Measurements from ENCODE around the gene ZNF655. TPM values are rescaled to one million over a fixed set of nuclear protein-coding genes. Genes with fewer than 3 reads are reported as not detected.

The ZNF655 gene
- total RNA-seq, 6 donors from 2014 or later = 57.3 to 202 (median 137) TPM

DNA sequence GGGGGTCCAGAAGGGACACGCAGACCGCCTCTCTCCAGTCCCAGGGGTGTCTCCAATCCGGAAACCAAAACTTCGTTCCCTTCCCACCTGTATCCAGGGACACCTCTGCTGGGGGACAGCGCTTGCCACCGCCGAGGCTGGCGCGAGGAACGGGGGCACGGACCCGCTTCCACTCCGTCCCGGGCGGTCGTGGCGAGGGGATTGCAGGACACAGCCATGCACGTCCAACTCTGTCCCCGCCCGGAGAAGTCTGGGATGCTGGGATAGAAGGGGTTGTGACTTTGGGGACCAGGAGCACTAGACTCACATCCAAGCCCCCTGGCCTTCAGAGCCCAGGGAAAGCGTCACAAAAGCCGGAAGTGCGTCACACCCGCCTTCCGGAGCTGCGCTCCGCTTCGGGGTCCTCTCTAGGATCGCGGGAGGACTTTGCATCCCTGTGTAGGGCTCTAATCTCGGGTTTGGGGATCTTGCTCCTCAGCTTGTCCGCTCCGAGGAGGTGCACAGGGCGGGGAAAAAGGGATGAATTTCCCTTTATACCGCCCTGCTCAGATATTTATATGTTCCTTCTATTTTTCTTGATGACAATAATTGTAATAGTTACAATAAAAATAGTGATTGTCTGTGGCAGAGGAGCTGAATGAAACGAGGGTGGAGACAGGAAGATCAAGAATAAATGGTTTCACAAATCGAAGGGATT, 6.5 kb upstream of the ZNF655 start, which contains the start of gene FAM200A:
FAM200A (minus strand) TSS at position 348 of the 697 bp plus-strand sequence. CDS start 3,707 bp downstream, outside the sequence.
- DNase-seq = peak; percentile 90 to 91
- Histone ChIP-seq H3K27ac (peak within 1 kb of the TSS; percentile 79 to 95 (median 86)), H3K27me3 (no peaks in the 10 kb centered on the region), H3K4me3 (peak within 1 kb of the TSS; percentile 79 to 88 (median 82)), H3K36me3 (peaks cover 0 to 26% (median 11%) of the 10 kb centered on the region in 4 donors), H3K4me1 (peaks cover 14 to 26% (median 17%) of the 10 kb centered on the region in 4 donors), H3K9me3 (peaks cover 0 to 6% (median 0%) of the 10 kb centered on the region in 4 donors)
- ATAC-seq (ENCODE audit: low FRiP score in 2 of 2) = peak; percentile 95 to 100
- WGBS, 2 donors = 1% methylated on average over 24 to 28 of the region's 37 CpGs
- TF ChIP-seq POLR2A (IDR thresholded peaks at IDR 0.05) = peak; percentile 42 to 86 (median 58)
- no peak for TF ChIP-seq EP300 (IDR thresholded peaks at IDR 0.05)
- TF ChIP-seq POLR2AphosphoS5 (IDR thresholded peaks at IDR 0.05) = peak; percentile 93 to 98

DNA sequence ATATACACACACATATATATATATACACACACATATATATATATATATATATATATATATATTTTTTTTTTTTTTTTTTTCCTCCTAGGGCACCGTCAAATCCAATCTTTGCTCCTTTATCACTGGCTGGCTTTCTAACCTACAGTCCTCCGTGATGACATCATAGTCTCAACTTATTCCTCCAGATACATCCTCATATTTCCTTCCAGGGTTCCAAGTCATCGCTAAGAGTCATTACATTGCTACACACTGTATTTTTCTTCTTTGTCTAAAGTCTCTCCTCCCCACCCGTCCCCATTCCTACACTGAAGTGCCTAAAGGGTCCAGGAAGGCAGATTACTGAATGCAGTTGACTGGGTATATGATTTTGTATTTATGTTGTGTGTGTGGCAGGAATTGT, 5.4 kb upstream of the ZNF655 start:
- Histone ChIP-seq H3K4me3 (no peak overlapping the region), H3K36me3 (peaks cover 0 to 19% (median 2%) of the 10 kb centered on the region in 4 donors), H3K27me3 (no peaks in the 10 kb centered on the region), H3K9me3 (peaks cover 0 to 2% (median 0%) of the 10 kb centered on the region in 4 donors), H3K4me1 (peaks cover 20 to 36% (median 23%) of the 10 kb centered on the region in 4 donors), H3K27ac (no peak overlapping the region)
- WGBS, 2 donors = 93 to 96% methylated on average over 4 of the region's 4 CpGs
- ATAC-seq (ENCODE audit: low FRiP score in 2 of 2) (no peak), DNase-seq (no peak)
- TF ChIP-seq EP300 (IDR thresholded peaks at IDR 0.05) (no peak), POLR2AphosphoS5 (IDR thresholded peaks at IDR 0.05) (no peak), POLR2A (IDR thresholded peaks at IDR 0.05) (no peak)
- TF ChIP-seq, protein P1, sequence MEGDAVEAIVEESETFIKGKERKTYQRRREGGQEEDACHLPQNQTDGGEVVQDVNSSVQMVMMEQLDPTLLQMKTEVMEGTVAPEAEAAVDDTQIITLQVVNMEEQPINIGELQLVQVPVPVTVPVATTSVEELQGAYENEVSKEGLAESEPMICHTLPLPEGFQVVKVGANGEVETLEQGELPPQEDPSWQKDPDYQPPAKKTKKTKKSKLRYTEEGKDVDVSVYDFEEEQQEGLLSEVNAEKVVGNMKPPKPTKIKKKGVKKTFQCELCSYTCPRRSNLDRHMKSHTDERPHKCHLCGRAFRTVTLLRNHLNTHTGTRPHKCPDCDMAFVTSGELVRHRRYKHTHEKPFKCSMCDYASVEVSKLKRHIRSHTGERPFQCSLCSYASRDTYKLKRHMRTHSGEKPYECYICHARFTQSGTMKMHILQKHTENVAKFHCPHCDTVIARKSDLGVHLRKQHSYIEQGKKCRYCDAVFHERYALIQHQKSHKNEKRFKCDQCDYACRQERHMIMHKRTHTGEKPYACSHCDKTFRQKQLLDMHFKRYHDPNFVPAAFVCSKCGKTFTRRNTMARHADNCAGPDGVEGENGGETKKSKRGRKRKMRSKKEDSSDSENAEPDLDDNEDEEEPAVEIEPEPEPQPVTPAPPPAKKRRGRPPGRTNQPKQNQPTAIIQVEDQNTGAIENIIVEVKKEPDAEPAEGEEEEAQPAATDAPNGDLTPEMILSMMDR (IDR thresholded peaks at IDR 0.05) = no peak

DNA sequence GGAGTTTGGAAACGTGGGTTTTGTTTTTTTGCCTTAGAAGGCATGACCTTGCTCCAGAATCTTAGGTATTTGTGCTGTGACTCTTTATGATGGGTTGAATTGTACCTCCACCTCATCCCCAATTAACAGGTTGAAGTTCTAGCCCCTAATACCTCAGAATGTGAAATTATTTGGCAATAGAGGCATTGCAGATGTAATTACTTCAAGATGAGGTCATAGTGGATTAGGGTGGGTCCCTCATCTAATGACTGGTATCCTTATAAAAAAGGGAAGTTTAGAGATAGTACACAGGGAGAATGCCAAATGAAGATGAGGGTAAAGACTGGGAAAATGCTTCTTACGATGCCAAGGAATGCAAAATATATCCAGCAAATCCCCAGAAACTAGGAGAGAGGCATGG, 3.5 kb upstream of the ZNF655 start:
- WGBS, 2 donors = 86 to 89% methylated on average over 2 of the region's 2 CpGs
- H3K27ac ChIP-seq = no peak overlapping the region
- no peak for DNase-seq

DNA sequence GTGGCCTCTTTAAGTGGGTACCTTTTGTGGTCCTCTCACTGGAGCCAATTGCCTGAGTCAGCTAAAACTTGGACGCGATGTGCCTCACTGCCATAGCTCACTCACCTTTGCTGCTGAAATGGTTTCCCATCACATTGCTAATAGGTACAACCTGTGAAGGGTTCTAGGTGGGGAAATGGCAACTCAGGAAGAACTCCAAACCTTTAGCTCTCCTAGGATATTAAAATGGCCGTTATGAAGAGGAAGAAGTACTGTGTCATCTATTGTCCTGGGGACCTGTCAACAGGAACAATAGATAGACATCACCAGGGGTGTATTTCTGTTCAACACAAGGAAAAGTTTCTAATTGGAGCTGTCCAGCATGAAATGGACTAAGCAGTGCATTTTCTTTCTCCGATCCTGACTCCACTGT, 1.2 kb upstream of the ZNF655 start:
- TF ChIP-seq, protein P1 (IDR thresholded peaks at IDR 0.05) = no peak
- TF ChIP-seq EP300 (IDR thresholded peaks at IDR 0.05) = no peak
- TF ChIP-seq POLR2AphosphoS5 (IDR thresholded peaks at IDR 0.05) = no peak
- no peak for TF ChIP-seq POLR2A (IDR thresholded peaks at IDR 0.05)
- H3K4me3 ChIP-seq = peak overlapping the region in 3 of 4 donors; percentile 80 to 87 (median 81)
- DNase-seq (no peak), ATAC-seq (ENCODE audit: low FRiP score in 2 of 2) (no peak)
- no peaks in the 10 kb centered on the region for H3K27me3 ChIP-seq
- peaks cover 9 to 36% (median 20%) of the 10 kb centered on the region in 4 donors for H3K36me3 ChIP-seq
- 67 to 68% methylated on average over 4 of the region's 4 CpGs for WGBS, 2 donors
- peaks cover 27 to 46% (median 29%) of the 10 kb centered on the region in 4 donors for H3K4me1 ChIP-seq
- peak overlapping the region; percentile 98 to 100 (median 99) for H3K27ac ChIP-seq
- H3K9me3 ChIP-seq = no peaks in the 10 kb centered on the region

More for the DNA sequence above, 3.5 kb upstream of the ZNF655 start:
- Histone ChIP-seq H3K4me3 (no peak overlapping the region), H3K9me3 (no peaks in the 10 kb centered on the region), H3K27me3 (no peaks in the 10 kb centered on the region), H3K36me3 (peaks cover 0 to 15% (median 1%) of the 10 kb centered on the region in 4 donors), H3K4me1 (peaks cover 25 to 45% (median 28%) of the 10 kb centered on the region in 4 donors)
- ATAC-seq (ENCODE audit: low FRiP score in 2 of 2) = no peak
- TF ChIP-seq POLR2AphosphoS5 (IDR thresholded peaks at IDR 0.05) (no peak), EP300 (IDR thresholded peaks at IDR 0.05) (no peak), POLR2A (IDR thresholded peaks at IDR 0.05) (no peak)
- TF ChIP-seq, protein P1 (IDR thresholded peaks at IDR 0.05) = no peak

DNA sequence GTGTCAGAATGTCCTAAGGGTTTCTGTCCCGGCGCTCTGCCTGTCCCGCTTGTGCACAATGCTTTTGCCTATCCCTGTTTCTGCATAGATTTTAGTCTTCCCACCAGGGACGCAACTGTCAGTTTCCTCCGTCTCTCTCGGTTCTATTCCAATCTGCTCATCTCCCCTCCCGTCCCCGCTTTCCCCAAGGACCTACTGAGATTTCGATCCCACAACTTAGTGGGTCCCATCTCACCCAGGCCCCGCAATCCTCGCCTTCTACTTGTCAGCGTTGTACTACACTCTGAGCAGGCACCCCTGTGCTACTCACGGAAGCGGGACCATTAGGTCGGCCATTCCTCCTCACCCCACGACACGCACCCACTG, 519 bp upstream of the ZNF655 start:
- H3K36me3 ChIP-seq = peaks cover 15 to 43% (median 24%) of the 10 kb centered on the region in 4 donors
- ATAC-seq (ENCODE audit: low FRiP score in 2 of 2) (peak; percentile 82 to 87), DNase-seq (no peak)
- H3K27me3 ChIP-seq = no peaks in the 10 kb centered on the region
- H3K9me3 ChIP-seq = no peaks in the 10 kb centered on the region
- peak overlapping the region; percentile 78 to 87 (median 80) for H3K4me3 ChIP-seq
- 0 to 3% methylated on average over 17 of the region's 17 CpGs for WGBS, 2 donors
- TF ChIP-seq POLR2AphosphoS5 (IDR thresholded peaks at IDR 0.05) (no peak), POLR2A (IDR thresholded peaks at IDR 0.05) (no peak), EP300 (IDR thresholded peaks at IDR 0.05) (no peak)
- TF ChIP-seq, protein P1 (IDR thresholded peaks at IDR 0.05) = no peak
- peaks cover 23 to 46% (median 28%) of the 10 kb centered on the region in 4 donors for H3K4me1 ChIP-seq
- peak overlapping the region; percentile 98 to 100 (median 99) for H3K27ac ChIP-seq
